Suprapubic skin (tissue), 3 donors: Measurements from ENCODE around the gene CRABP2.

ENCODE experiments used
- CTCF ChIP-seq, 2 donors: fragments of 200-600 bp in 1 of 2; fragments of 450-650 bp in 1 of 2; sonication (generic) in 1 of 2; IDR thresholded peaks; one replicate each; pipeline ENCODE4 v1.5.1; 2016 to 2019; ENCODE audit warnings: antibody characterized with exemption in 2 of 2, mild to moderate bottlenecking in 1 of 2, moderate library complexity in 1 of 2
- POLR2A ChIP-seq, 2 donors: fragments of 450-650 bp; IDR thresholded peaks; one replicate each; pipeline ENCODE4 v1.6.1; 2017; ENCODE audit warnings: antibody characterized with exemption in 2 of 2, mild to moderate bottlenecking in 2 of 2, moderate library complexity in 2 of 2

GRCh38 chr1:156665539-156665938 is 39.8 kb downstream of the CRABP2 start:
- no peak for TF ChIP-seq CTCF (IDR thresholded peaks at IDR 0.05)
- TF ChIP-seq POLR2A (IDR thresholded peaks at IDR 0.05), result no peak
